H9 (cell line): ENCODE results near the gene SLC24A1. TPM values are rescaled to one million over a fixed set of nuclear protein-coding genes. Genes with fewer than 3 reads are reported as not detected.

Experiments
- DNase-seq: peaks from one replicate; pipeline ENCODE4 v3.0.0-alpha.2; 2017
- H2AFZ ChIP-seq: one replicate; pipeline ENCODE4 v1.6.1; 2013; ENCODE audit warnings: mild to moderate bottlenecking, low read length, control low read depth, moderate library complexity
- H2AK5ac ChIP-seq: 2 replicates; pipeline ENCODE4 v1.6.1; 2013; ENCODE audit warnings: low read length, control low read depth, mixed read lengths; ENCODE audit not compliant: insufficient read length
- H2BK120ac ChIP-seq: one replicate; pipeline ENCODE4 v1.6.1; 2013; ENCODE audit warnings: low read depth, mild to moderate bottlenecking, low read length, control low read depth, inconsistent platforms; ENCODE audit not compliant: poor library complexity, severe bottlenecking
- H2BK12ac ChIP-seq: 2 replicates; pipeline ENCODE4 v1.6.1; 2013; ENCODE audit warnings: low read length, control low read depth, mixed read lengths, low read depth; ENCODE audit not compliant: insufficient read length
- H2BK15ac ChIP-seq: 2 replicates; pipeline ENCODE4 v1.6.1; 2013; ENCODE audit warnings: low read depth, low read length, control low read depth
- H2BK20ac ChIP-seq: one replicate; pipeline ENCODE4 v1.6.1; 2013; ENCODE audit warnings: low read depth, mild to moderate bottlenecking, low read length, control low read depth, inconsistent platforms; ENCODE audit not compliant: poor library complexity, severe bottlenecking
- H2BK5ac ChIP-seq: 2 replicates; pipeline ENCODE4 v1.6.1; 2013; ENCODE audit warnings: low read length, control low read depth, mixed read lengths; ENCODE audit not compliant: insufficient read length
- H3K14ac ChIP-seq: 2 replicates; pipeline ENCODE4 v1.6.1; 2013; ENCODE audit warnings: low read length, control low read depth; ENCODE audit not compliant: insufficient read depth
- H3K18ac ChIP-seq: 2 replicates; pipeline ENCODE4 v1.6.1; 2013; ENCODE audit warnings: low read depth, mild to moderate bottlenecking, mixed read lengths, low read length, control low read depth; ENCODE audit not compliant: insufficient read length
- H3K23ac ChIP-seq: 2 replicates; pipeline ENCODE4 v1.6.1; 2013; ENCODE audit warnings: low read length, control low read depth, mixed read lengths, low read depth; ENCODE audit not compliant: insufficient read length
- H3K23me2 ChIP-seq: 2 replicates; pipeline ENCODE4 v1.6.1; 2013; ENCODE audit warnings: low read depth, mild to moderate bottlenecking, mixed read lengths, low read length, control low read depth; ENCODE audit not compliant: insufficient read length, poor library complexity, severe bottlenecking
- H3K27ac ChIP-seq: 2 replicates; pipeline ENCODE4 v1.5.1; 2013; ENCODE audit warnings: low read length, control low read depth, mixed read lengths, low read depth; ENCODE audit not compliant: insufficient read length
- H3K27me3 ChIP-seq: 2 replicates; pipeline ENCODE4 v1.6.1; 2013; ENCODE audit warnings: low read length, control low read depth, inconsistent platforms; ENCODE audit not compliant: insufficient read depth
- H3K4ac ChIP-seq: 2 replicates; pipeline ENCODE4 v1.6.1; 2013; ENCODE audit warnings: low read depth, mild to moderate bottlenecking, control low read depth, inconsistent platforms, low read length, moderate library complexity
- H3K4me1 ChIP-seq: 2 replicates; pipeline ENCODE4 v1.6.1; 2013; ENCODE audit warnings: low read length, control low read depth, inconsistent platforms; ENCODE audit not compliant: insufficient read depth
- H3K4me2 ChIP-seq: 2 replicates; pipeline ENCODE4 v1.6.1; 2013; ENCODE audit warnings: low read length, control low read depth, mixed read lengths; ENCODE audit not compliant: insufficient read length, insufficient read depth
- H3K56ac ChIP-seq: 2 replicates; pipeline ENCODE4 v1.6.1; 2013; ENCODE audit warnings: low read depth, mild to moderate bottlenecking, mixed read lengths, low read length, control low read depth; ENCODE audit not compliant: insufficient read length
- H3K79me1 ChIP-seq: 2 replicates; pipeline ENCODE4 v1.6.1; 2013; ENCODE audit warnings: low read depth, mild to moderate bottlenecking, moderate library complexity, low read length, control low read depth, inconsistent platforms; ENCODE audit not compliant: insufficient read depth, poor library complexity, severe bottlenecking
- H3K79me2 ChIP-seq: 2 replicates; pipeline ENCODE4 v1.6.1; 2013; ENCODE audit warnings: low read length, control low read depth, inconsistent platforms; ENCODE audit not compliant: insufficient read depth
- H3K9ac ChIP-seq: 2 replicates; pipeline ENCODE4 v1.6.1; 2013; ENCODE audit warnings: low read length, control low read depth, mixed read lengths; ENCODE audit not compliant: insufficient read length; ENCODE audit errors: extremely low read depth
- H3K9me3 ChIP-seq: one replicate; pipeline ENCODE4 v1.6.1; 2013; ENCODE audit warnings: low read depth, low read length, inconsistent platforms; ENCODE audit not compliant: control insufficient read depth
- H3T11ph ChIP-seq: one replicate; pipeline ENCODE4 v1.6.1; 2013; ENCODE audit warnings: mild to moderate bottlenecking, low read length, control low read depth, inconsistent platforms
- H4K20me1 ChIP-seq: one replicate; pipeline ENCODE4 v1.6.1; 2013; ENCODE audit not compliant: control insufficient read depth, insufficient read length, insufficient read depth
- H4K5ac ChIP-seq: 2 replicates; pipeline ENCODE4 v1.6.1; 2013; ENCODE audit warnings: low read depth, mild to moderate bottlenecking, mixed read lengths, low read length, control low read depth; ENCODE audit not compliant: insufficient read length
- H4K8ac ChIP-seq: replicated peaks from 2 replicates; pipeline ENCODE4 v1.6.1; 2013; ENCODE audit warnings: low read length, control low read depth, mixed read lengths, low read depth; ENCODE audit not compliant: insufficient read length
- H4K91ac ChIP-seq: 2 replicates; pipeline ENCODE4 v1.6.1; 2013; ENCODE audit warnings: low read depth, mild to moderate bottlenecking, moderate library complexity, mixed read lengths, low read length, control low read depth; ENCODE audit not compliant: insufficient read length
- H3K27ac Mint-ChIP-seq, 3 experiments: 2 replicates in 2 of 3; 3 replicates in 1 of 3; pipeline ENCODE4 v1.8.0; 2020 to 2021; ENCODE audit warnings: mixed read lengths in 3 of 3, mild to moderate bottlenecking in 1 of 3, moderate library complexity in 1 of 3
- H3K27me3 Mint-ChIP-seq: 2 replicates; pipeline ENCODE4 v1.8.0; 2021; ENCODE audit warnings: low read depth, mild to moderate bottlenecking, moderate library complexity, mixed read lengths
- H3K36me3 Mint-ChIP-seq, 3 experiments: 2 replicates in 2 of 3; 3 replicates in 1 of 3; pipeline ENCODE4 v1.8.0; 2020 to 2021; ENCODE audit warnings: low read depth in 3 of 3, mixed read lengths in 3 of 3; ENCODE audit not compliant: insufficient read depth in 1 of 3
- H3K4me1 Mint-ChIP-seq, 2 experiments: 2 replicates each; pipeline ENCODE4 v1.8.0; 2020; ENCODE audit warnings: mixed read lengths in 2 of 2
- H3K4me3 Mint-ChIP-seq, 2 experiments: 2 replicates in 1 of 2; 3 replicates in 1 of 2; pipeline ENCODE4 v1.8.0; 2020 to 2021; ENCODE audit warnings: mild to moderate bottlenecking in 2 of 2, mixed read lengths in 2 of 2, moderate library complexity in 1 of 2
- H3K9me3 Mint-ChIP-seq, 2 experiments: 2 replicates in 1 of 2; 3 replicates in 1 of 2; pipeline ENCODE4 v1.8.0; 2020; ENCODE audit warnings: mild to moderate bottlenecking in 2 of 2, mixed read lengths in 2 of 2, moderate library complexity in 1 of 2
- CTCF ChIP-seq: fragments of 200-600 bp; sonication (generic); conservative IDR thresholded peaks from 3 replicates; pipeline ENCODE4 v1.8.0; 2021; ENCODE audit warnings: antibody characterized with exemption, mild to moderate bottlenecking
- WGBS: extraction: QIAGEN DNeasy Blood & Tissue Kit; methylation state at CpG from one replicate; pipeline ENCODE4 v1.1.7; 2013; ENCODE audit warnings: missing lambda C conversion rate, low lambda C conversion rate, mixed read lengths; ENCODE audit not compliant: insufficient read length; ENCODE audit errors: extremely low coverage; 5-methylcytosine and 5-hydroxymethylcytosine counted together
- total RNA-seq: library from RNA; stranded (reverse); gene quantifications from 2 replicates; pipeline ENCODE4 v1.2.1, GENCODE V29; 2021

Gene SLC24A1
- total RNA-seq, 1 experiment from 2014 or later: 8.6 TPM

- Histone ChIP-seq H2BK15ac (no peak overlapping the region), H3K27me3 (no peaks in the 10 kb centered on the region), H3K23me2 (no peaks in the 10 kb centered on the region), H3K18ac (no peak overlapping the region), H4K8ac (no peak overlapping the region), H3K4ac (no peak overlapping the region), H3T11ph (no peak overlapping the region), H3K4me1 (no peaks in the 10 kb centered on the region), H3K23ac (no peak overlapping the region), H2BK5ac (no peak overlapping the region), H4K20me1 (no peaks in the 10 kb centered on the region), H2AK5ac (no peak overlapping the region), H2BK20ac (no peak overlapping the region), H3K56ac (no peak overlapping the region), H3K79me1 (no peaks in the 10 kb centered on the region), H4K5ac (no peak overlapping the region), H3K27ac (no peak overlapping the region), H2BK120ac (no peak overlapping the region), H2AFZ (no peak overlapping the region), H3K9me3 (no peaks in the 10 kb centered on the region), H2BK12ac (no peak overlapping the region), H4K91ac (no peak overlapping the region), H3K14ac (no peak overlapping the region), H3K4me2 (no peak overlapping the region), H3K79me2 (no peaks in the 10 kb centered on the region), H3K9ac (no peak overlapping the region)
- Mint-ChIP-seq H3K4me1 (no peaks in the 10 kb centered on the region), H3K36me3 (no peaks in the 10 kb centered on the region), H3K27ac (no peak overlapping the region), H3K9me3 (no peaks in the 10 kb centered on the region), H3K27me3 (no peaks in the 10 kb centered on the region), H3K4me3 (no peak overlapping the region)
- WGBS: no CpG with 5 or more reads among the region's 4 CpGs
- TF ChIP-seq CTCF: no peak
- no peak for DNase-seq
Measured at GRCh38 chr15:65690778-65691177, 69.0 kb downstream of the SLC24A1 start.
